ENCODE results near the gene UBAC2. TPM values are rescaled to one million over a fixed set of nuclear protein-coding genes. Genes with fewer than 3 reads are reported as not detected.

UBAC2 gene
- total RNA-seq, 1 donor, result 36.9 TPM

DNA sequence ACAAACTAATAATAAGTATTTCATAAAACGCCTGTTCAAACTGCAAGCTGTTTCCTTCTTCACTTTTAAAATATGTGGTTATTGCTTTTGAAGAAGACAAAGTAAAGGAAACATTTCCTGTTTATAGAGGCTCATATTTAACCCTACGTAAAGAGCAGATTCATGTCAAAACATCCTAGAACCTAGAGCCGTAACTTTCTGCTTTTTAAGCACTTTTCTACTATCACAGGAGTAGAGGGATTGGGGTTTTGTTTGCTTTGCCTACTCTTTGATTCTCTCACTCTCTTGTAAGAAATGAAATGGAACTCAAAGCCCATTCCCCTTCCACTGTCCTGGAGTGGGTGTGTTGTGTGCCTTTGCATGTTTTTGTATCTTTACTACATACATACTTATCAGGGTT is 160.5 kb downstream of the UBAC2 start:
- Histone ChIP-seq H4K20me1 (ENCODE audit: insufficient read depth, low read length) (peaks cover 7% of the 10 kb centered on the region), H3K9me3 (ENCODE audit: low read depth, low read length) (no peaks in the 10 kb centered on the region), H3K27ac (ENCODE audit: low read depth, low read length) (no peak overlapping the region), H3K79me2 (ENCODE audit: insufficient read depth, low read length) (no peaks in the 10 kb centered on the region), H2AFZ (ENCODE audit: low read length) (no peak overlapping the region), H3K36me3 (ENCODE audit: insufficient read depth, low read length) (peaks cover 6% of the 10 kb centered on the region), H3K4me1 (ENCODE audit: insufficient read depth, low read length) (peaks cover 18% of the 10 kb centered on the region), H3K4me2 (ENCODE audit: insufficient read depth, low read length) (no peak overlapping the region), H3K4me3 (ENCODE audit: insufficient read depth, low read length) (no peak overlapping the region), H3K27me3 (ENCODE audit: insufficient read depth, low read length) (no peaks in the 10 kb centered on the region)
- no peak for DNase-seq (ENCODE audit: insufficient read length, low spot score, missing footprints)
- TF ChIP-seq, protein P1, sequence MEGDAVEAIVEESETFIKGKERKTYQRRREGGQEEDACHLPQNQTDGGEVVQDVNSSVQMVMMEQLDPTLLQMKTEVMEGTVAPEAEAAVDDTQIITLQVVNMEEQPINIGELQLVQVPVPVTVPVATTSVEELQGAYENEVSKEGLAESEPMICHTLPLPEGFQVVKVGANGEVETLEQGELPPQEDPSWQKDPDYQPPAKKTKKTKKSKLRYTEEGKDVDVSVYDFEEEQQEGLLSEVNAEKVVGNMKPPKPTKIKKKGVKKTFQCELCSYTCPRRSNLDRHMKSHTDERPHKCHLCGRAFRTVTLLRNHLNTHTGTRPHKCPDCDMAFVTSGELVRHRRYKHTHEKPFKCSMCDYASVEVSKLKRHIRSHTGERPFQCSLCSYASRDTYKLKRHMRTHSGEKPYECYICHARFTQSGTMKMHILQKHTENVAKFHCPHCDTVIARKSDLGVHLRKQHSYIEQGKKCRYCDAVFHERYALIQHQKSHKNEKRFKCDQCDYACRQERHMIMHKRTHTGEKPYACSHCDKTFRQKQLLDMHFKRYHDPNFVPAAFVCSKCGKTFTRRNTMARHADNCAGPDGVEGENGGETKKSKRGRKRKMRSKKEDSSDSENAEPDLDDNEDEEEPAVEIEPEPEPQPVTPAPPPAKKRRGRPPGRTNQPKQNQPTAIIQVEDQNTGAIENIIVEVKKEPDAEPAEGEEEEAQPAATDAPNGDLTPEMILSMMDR (IDR thresholded peaks at IDR 0.05; ENCODE audit: extremely low read depth, low read depth, low read length), result no peak

DNA sequence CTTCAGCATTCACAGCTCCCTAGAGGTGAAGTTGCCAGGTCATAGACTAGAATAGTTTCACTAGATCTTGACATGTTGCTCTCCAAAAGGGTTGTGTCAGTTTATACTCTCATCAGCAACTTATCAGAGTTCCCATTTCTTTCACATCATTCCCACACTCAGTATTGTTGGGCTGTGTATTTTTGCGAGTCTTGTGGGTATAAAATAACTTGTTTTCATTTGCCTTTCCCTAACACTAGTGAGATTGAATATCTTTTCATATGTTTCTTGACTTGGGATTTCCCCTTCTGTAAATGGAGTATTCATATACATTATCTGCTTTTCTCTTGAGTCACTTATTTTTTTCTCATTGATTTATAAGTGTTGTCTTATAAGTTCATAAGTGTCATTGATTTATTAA is 161.7 kb downstream of the UBAC2 start:
- Histone ChIP-seq H3K9me3 (ENCODE audit: low read depth, low read length) (no peaks in the 10 kb centered on the region), H3K27me3 (ENCODE audit: insufficient read depth, low read length) (no peaks in the 10 kb centered on the region), H3K4me2 (ENCODE audit: insufficient read depth, low read length) (no peak overlapping the region), H2AFZ (ENCODE audit: low read length) (no peak overlapping the region), H3K79me2 (ENCODE audit: insufficient read depth, low read length) (no peaks in the 10 kb centered on the region), H3K4me1 (ENCODE audit: insufficient read depth, low read length) (peaks cover 8% of the 10 kb centered on the region), H3K36me3 (ENCODE audit: insufficient read depth, low read length) (peaks cover 6% of the 10 kb centered on the region), H4K20me1 (ENCODE audit: insufficient read depth, low read length) (peaks cover 7% of the 10 kb centered on the region), H3K4me3 (ENCODE audit: insufficient read depth, low read length) (no peak overlapping the region), H3K27ac (ENCODE audit: low read depth, low read length) (no peak overlapping the region)
- no peak for DNase-seq (ENCODE audit: insufficient read length, low spot score, missing footprints)
- TF ChIP-seq, protein P1 (IDR thresholded peaks at IDR 0.05; ENCODE audit: extremely low read depth, low read depth, low read length), result no peak

DNA sequence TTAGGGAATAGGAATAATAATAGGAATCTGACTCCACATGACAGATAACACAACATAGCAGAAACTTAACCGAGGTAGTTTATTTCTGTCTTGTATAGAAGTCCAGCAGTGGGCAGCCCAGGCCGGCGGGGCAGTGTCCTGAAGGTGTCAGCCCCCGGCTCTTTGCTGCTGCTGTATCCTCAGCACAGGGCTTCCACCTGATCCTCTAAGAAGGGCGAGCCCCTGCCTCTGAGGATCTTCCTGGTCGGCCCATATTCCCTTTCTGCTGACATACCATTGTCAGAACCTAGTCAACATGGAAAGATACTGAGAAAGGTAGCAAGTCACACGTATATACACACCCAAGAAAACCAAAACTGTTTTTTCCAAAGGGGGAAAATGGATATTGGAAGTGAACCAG is 162.7 kb downstream of the UBAC2 start:
- Histone ChIP-seq H3K27ac (ENCODE audit: low read depth, low read length) (no peak overlapping the region), H3K4me3 (ENCODE audit: insufficient read depth, low read length) (no peak overlapping the region), H3K4me1 (ENCODE audit: insufficient read depth, low read length) (no peaks in the 10 kb centered on the region), H3K4me2 (ENCODE audit: insufficient read depth, low read length) (no peak overlapping the region), H3K36me3 (ENCODE audit: insufficient read depth, low read length) (peaks cover 6% of the 10 kb centered on the region), H3K79me2 (ENCODE audit: insufficient read depth, low read length) (no peaks in the 10 kb centered on the region), H3K27me3 (ENCODE audit: insufficient read depth, low read length) (no peaks in the 10 kb centered on the region), H3K9me3 (ENCODE audit: low read depth, low read length) (no peaks in the 10 kb centered on the region), H2AFZ (ENCODE audit: low read length) (no peak overlapping the region), H4K20me1 (ENCODE audit: insufficient read depth, low read length) (peaks cover 3% of the 10 kb centered on the region)
- TF ChIP-seq, protein P1 (IDR thresholded peaks at IDR 0.05; ENCODE audit: extremely low read depth, low read depth, low read length), result no peak
- DNase-seq (ENCODE audit: insufficient read length, low spot score, missing footprints), result no peak

DNA sequence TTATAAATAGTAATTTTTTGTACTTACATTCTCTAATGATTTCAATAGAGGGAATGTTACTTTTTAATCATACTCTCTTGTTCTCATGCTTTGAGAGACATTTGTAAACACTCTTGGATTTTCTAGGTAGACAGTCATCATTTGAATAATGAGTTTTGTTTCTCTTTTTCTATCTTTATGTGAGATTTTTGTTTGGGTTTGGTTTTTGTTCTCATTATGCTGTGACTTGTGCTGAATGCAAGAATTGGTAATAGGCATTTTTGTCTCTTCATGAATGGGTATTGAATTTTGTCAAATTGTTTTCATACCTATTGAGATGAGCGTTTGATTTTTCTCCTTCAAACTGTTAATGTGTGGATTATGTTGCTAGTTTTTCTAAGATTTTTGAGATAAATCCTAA is 163.3 kb downstream of the UBAC2 start:
- H3K79me2 ChIP-seq (ENCODE audit: insufficient read depth, low read length), result no peaks in the 10 kb centered on the region
- no peak overlapping the region for H3K4me2 ChIP-seq (ENCODE audit: insufficient read depth, low read length)
- H3K36me3 ChIP-seq (ENCODE audit: insufficient read depth, low read length), result peaks cover 6% of the 10 kb centered on the region
- H3K27ac ChIP-seq (ENCODE audit: low read depth, low read length), result no peak overlapping the region
- H2AFZ ChIP-seq (ENCODE audit: low read length), result no peak overlapping the region
- no peak for DNase-seq (ENCODE audit: insufficient read length, low spot score, missing footprints)
- no peaks in the 10 kb centered on the region for H3K27me3 ChIP-seq (ENCODE audit: insufficient read depth, low read length)
- H3K4me3 ChIP-seq (ENCODE audit: insufficient read depth, low read length), result no peak overlapping the region
- TF ChIP-seq, protein P1 (IDR thresholded peaks at IDR 0.05; ENCODE audit: extremely low read depth, low read depth, low read length), result no peak
- H3K4me1 ChIP-seq (ENCODE audit: insufficient read depth, low read length), result no peaks in the 10 kb centered on the region
- no peaks in the 10 kb centered on the region for H3K9me3 ChIP-seq (ENCODE audit: low read depth, low read length)
- H4K20me1 ChIP-seq (ENCODE audit: insufficient read depth, low read length), result peaks cover 3% of the 10 kb centered on the region

Measured in osteoblast (primary cell).